ENCODE results near the gene SEL1L2. TPM values are rescaled to one million over a fixed set of nuclear protein-coding genes. Genes with fewer than 3 reads are reported as not detected.
A peak's percentile ranks its signal among the peaks of the same experiment; 100 is the strongest.

The SEL1L2 gene
- total RNA-seq, 4 donors from 2014 or later = not detected

- H3K36me3 ChIP-seq = peaks cover 34 to 85% (median 67%) of the 10 kb centered on the region in 4 donors
Measured at GRCh38 chr20:13799974-13800373, 190.4 kb downstream of the SEL1L2 start.

More at GRCh38 chr20:13799974-13800373, 190.4 kb downstream of the SEL1L2 start:
- intact Hi-C loops (cut with DNase I) = no loop called here
- H3K4me1 ChIP-seq = peaks cover 9 to 25% (median 21%) of the 10 kb centered on the region in 4 donors
- TF ChIP-seq CTCF (IDR thresholded peaks at IDR 0.05) (no peak), EP300 (IDR thresholded peaks at IDR 0.05) (no peak), POLR2A (IDR thresholded peaks at IDR 0.05; ENCODE audit: low read depth) (no peak)
- H3K27me3 ChIP-seq = no peaks in the 10 kb centered on the region
- no peak overlapping the region for H3K4me3 ChIP-seq
- 86% methylated on average over 2 of the region's 2 CpGs for WGBS
- H3K9me3 ChIP-seq = no peaks in the 10 kb centered on the region
- no peak for DNase-seq (ENCODE audit: extremely low spot score)
- peak overlapping the region; percentile 18 to 56 (median 36) for H3K27ac ChIP-seq (replicated peaks in 1 of 4)

Small RNAs within 50 kb of the gene (small RNA-seq; reads per million reads assigned to genes)
- gene RNU6-278P (0 reads per million in 3 donors), gene RPS3P1 (0 reads per million in 3 donors)

Other genes starting within 250 kb of the SEL1L2 start
- 10 to 100 TPM in 3 of 4 donors, 1 to 10 TPM in 1; 9.0 to 16.2 (median 13.3) TPM for gene ESF1, start 205.7 kb downstream of the SEL1L2 start, total RNA-seq
- 10 to 100 TPM; 11.9 to 23.3 (median 19.1) TPM for gene NDUFAF5, start 205.6 kb downstream of the SEL1L2 start, total RNA-seq
- 1 to 10 TPM; 1.4 to 3.6 (median 2.6) TPM for gene MACROD2, start 4.9 kb upstream of the SEL1L2 start, total RNA-seq